Activated CD4-positive, alpha-beta T cell treated with anti-CD3 and anti-CD28 coated beads, Interleukin-2, amount 10 ng/mL, durations not matched to agents 24 days and 14 days (primary cell): Measurements from ENCODE around the gene TMEM272. TPM values are rescaled to one million over a fixed set of nuclear protein-coding genes. Genes with fewer than 3 reads are reported as not detected.
A peak's percentile ranks its signal among the peaks of the same experiment; 100 is the strongest.

Experiments
- DNase-seq: peaks from one replicate; pipeline ENCODE4 v3.0.0; 2022
- H3K27ac Mint-ChIP-seq: one replicate; pipeline ENCODE4 v1.8.0; 2022; ENCODE audit warnings: mild to moderate bottlenecking, mixed read lengths
- H3K27me3 Mint-ChIP-seq: one replicate; pipeline ENCODE4 v1.8.0; 2022; ENCODE audit warnings: mixed read lengths
- H3K36me3 Mint-ChIP-seq: one replicate; pipeline ENCODE4 v1.8.0; 2022; ENCODE audit warnings: low read depth, mild to moderate bottlenecking, mixed read lengths
- H3K4me1 Mint-ChIP-seq: one replicate; pipeline ENCODE4 v1.8.0; 2021; ENCODE audit warnings: mixed read lengths
- H3K4me3 Mint-ChIP-seq: one replicate; pipeline ENCODE4 v1.8.0; 2022; ENCODE audit warnings: mild to moderate bottlenecking, moderate library complexity, mixed read lengths
- H3K9me3 Mint-ChIP-seq: one replicate; pipeline ENCODE4 v1.8.0; 2021; ENCODE audit warnings: mixed read lengths
- intact Hi-C: fragments of 100-400 bp; cut with micrococcal nuclease; formaldehyde crosslinking; loops from one replicate; pipeline ENCODE4 v1.15.1; 2023
- total RNA-seq: library from RNA; stranded (reverse); gene quantifications from 2 replicates; pipeline ENCODE4 v1.2.3, GENCODE V29; 2022

The TMEM272 gene
- total RNA-seq, 1 donor from 2014 or later = 0.77 TPM

- H3K27ac Mint-ChIP-seq = no peak overlapping the region
- H3K4me1 Mint-ChIP-seq = peaks cover 5% of the 10 kb centered on the region
- intact Hi-C loops = no loop called here
- peaks cover 4% of the 10 kb centered on the region for H3K36me3 Mint-ChIP-seq
- H3K27me3 Mint-ChIP-seq = no peaks in the 10 kb centered on the region
- no peak for DNase-seq
- no peak overlapping the region for H3K4me3 Mint-ChIP-seq
- H3K9me3 Mint-ChIP-seq = no peaks in the 10 kb centered on the region
Observed at GRCh38 chr13:51770681-51771417, 74.1 kb downstream of the TMEM272 start.

DNA sequence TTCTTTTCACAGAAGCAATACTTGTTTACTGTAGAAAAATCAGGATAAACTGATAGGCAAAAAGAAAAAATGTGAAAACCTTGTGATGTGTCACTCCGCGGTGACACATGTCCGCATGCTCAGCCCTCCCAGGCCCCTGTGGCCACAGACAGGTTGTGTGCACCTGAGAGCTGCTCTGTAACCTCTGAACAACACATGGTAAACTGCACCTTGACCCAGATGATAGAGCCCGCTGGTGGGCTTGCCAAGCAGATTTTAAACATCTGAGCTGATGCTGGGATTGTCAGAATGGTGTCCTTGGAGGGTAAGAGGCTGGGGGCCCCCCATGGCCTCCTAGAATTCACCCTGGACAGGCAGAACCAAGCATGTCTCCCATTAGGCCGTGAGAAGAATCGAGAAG is 74.8 kb downstream of the TMEM272 start:
- no peak for DNase-seq
- H3K36me3 Mint-ChIP-seq = peaks cover 4% of the 10 kb centered on the region
- H3K27ac Mint-ChIP-seq = no peak overlapping the region
- intact Hi-C loops = no loop called here
- no peaks in the 10 kb centered on the region for H3K27me3 Mint-ChIP-seq
- H3K4me1 Mint-ChIP-seq = peaks cover 12% of the 10 kb centered on the region
- H3K9me3 Mint-ChIP-seq = no peaks in the 10 kb centered on the region
- no peak overlapping the region for H3K4me3 Mint-ChIP-seq

DNA sequence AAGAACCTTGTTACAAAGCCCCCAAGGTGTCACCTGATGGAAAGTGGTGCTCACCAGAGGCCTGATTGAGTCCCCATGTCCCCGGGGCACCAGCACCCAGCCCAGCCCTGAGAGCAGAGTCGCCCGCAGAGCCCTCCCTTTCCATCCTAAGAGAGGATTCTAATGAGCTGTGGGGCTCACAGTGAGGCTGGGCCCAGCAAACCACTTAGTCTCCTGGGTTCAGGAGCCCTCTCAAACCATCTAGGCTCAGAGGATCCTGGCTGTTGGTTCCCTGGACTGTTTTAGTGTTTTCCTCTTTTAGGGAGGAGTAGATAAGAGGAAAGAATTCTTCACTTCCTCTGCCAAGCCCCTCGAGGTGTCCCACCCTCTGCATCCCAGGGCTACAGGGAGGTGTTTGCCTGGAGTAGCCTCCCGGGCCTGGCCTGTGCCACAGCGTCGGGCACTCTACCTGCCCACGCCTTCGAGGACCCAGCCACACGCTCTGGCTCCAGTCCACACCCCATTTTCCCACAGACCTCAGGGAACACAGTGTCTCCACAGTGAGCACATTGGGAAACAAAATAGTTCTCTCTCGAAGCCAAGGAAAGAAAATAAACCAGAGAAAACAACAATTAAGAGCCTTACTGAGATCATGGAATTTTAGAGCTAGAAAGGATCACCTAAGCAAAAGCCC is 75.4 kb downstream of the TMEM272 start:
- intact Hi-C loops = loop anchor here (10.0 kb wide), 1 partner anchor 55 kb away; no protein-coding TSS in a partner anchor
- Mint-ChIP-seq H3K36me3 (peaks cover 4% of the 10 kb centered on the region), H3K9me3 (no peaks in the 10 kb centered on the region), H3K4me1 (peaks cover 18% of the 10 kb centered on the region), H3K27me3 (no peaks in the 10 kb centered on the region), H3K27ac (no peak overlapping the region), H3K4me3 (no peak overlapping the region)
- no peak for DNase-seq

GRCh38 chr13:51768976-51769375 is 76.0 kb downstream of the TMEM272 start:
- no peaks in the 10 kb centered on the region for H3K27me3 Mint-ChIP-seq
- no peak overlapping the region for H3K4me3 Mint-ChIP-seq
- H3K36me3 Mint-ChIP-seq = peaks cover 4% of the 10 kb centered on the region
- H3K9me3 Mint-ChIP-seq = no peaks in the 10 kb centered on the region
- intact Hi-C loops = loop anchor here (10.0 kb wide), 1 partner anchor 54 kb away; no protein-coding TSS in a partner anchor
- no peak for DNase-seq
- H3K4me1 Mint-ChIP-seq = peaks cover 23% of the 10 kb centered on the region
- H3K27ac Mint-ChIP-seq = no peak overlapping the region

DNA sequence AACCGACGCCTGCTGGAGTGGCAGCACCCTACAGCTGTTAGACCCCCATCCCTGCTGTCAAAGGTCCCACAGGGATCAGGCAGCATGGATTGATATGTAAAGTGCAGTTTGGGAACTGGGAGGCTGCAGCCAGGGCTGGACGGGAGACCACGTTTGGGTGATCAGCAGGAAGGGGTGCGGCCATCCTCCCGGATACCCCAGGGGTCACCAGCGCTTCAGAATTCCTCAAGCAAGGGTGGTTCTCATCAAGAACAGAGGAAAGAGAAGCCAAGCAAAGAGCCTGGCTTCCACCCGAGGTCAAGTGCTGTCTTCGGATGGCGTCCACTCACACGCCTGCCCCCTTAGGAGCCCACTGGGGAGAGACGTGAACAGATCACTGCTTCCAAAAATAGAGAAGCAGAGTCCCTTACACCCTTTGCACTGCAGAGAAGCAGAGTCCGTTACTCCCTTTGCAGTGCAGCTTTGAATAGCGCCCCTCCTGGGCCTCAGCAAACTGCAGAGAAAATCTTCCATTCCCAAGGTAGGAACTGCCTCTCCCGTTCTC is 76.5 kb downstream of the TMEM272 start:
- H3K27ac Mint-ChIP-seq = no peak overlapping the region
- intact Hi-C loops = loop anchor here (10.0 kb wide), 1 partner anchor 54 kb away; no protein-coding TSS in a partner anchor
- peaks cover 4% of the 10 kb centered on the region for H3K36me3 Mint-ChIP-seq
- no peaks in the 10 kb centered on the region for H3K9me3 Mint-ChIP-seq
- no peak overlapping the region for H3K4me3 Mint-ChIP-seq
- no peak for DNase-seq
- H3K4me1 Mint-ChIP-seq = peaks cover 26% of the 10 kb centered on the region
- H3K27me3 Mint-ChIP-seq = no peaks in the 10 kb centered on the region

DNA sequence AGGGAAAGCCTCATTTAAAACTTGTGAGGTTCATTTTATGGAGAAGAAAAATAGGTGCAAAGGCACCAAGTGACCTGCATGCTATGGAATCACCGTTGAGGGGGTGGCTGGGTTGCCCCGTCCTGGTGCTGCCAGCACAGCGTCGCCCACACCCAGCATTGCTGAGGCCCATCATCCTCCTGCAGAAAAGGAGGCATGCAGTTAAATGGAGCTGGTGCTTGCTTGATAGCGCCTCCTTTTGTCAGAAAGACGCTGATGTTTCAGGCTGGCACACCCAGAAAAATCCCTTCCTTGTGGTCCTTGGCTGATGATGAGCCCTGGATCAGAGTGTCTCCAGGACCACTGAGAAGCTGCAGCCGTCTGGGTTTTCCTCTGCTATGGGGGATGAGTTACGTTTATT is 77.9 kb downstream of the TMEM272 start:
- no peak for DNase-seq
- H3K27ac Mint-ChIP-seq = no peak overlapping the region
- H3K9me3 Mint-ChIP-seq = no peaks in the 10 kb centered on the region
- peaks cover 38% of the 10 kb centered on the region for H3K4me1 Mint-ChIP-seq
- peaks cover 9% of the 10 kb centered on the region for H3K36me3 Mint-ChIP-seq
- no peak overlapping the region for H3K4me3 Mint-ChIP-seq
- no peaks in the 10 kb centered on the region for H3K27me3 Mint-ChIP-seq
- intact Hi-C loops = loop anchor here (10.0 kb wide), 1 partner anchor 52 kb away; no protein-coding TSS in a partner anchor

- peak overlapping the region; percentile 96 for H3K27ac Mint-ChIP-seq
- H3K9me3 Mint-ChIP-seq = no peaks in the 10 kb centered on the region
- intact Hi-C loops = loop anchor here (1.0 to 10.0 kb wide), 3 partner anchors 34 to 312 kb away; partner anchors contain the start of gene INTS6
- H3K36me3 Mint-ChIP-seq = peaks cover 12% of the 10 kb centered on the region
- H3K4me1 Mint-ChIP-seq = peaks cover 39% of the 10 kb centered on the region
- H3K4me3 Mint-ChIP-seq = peak overlapping the region; percentile 88
- no peaks in the 10 kb centered on the region for H3K27me3 Mint-ChIP-seq
- no peak for DNase-seq
Observed at GRCh38 chr13:51765142-51765515, 79.8 kb downstream of the TMEM272 start.

DNA sequence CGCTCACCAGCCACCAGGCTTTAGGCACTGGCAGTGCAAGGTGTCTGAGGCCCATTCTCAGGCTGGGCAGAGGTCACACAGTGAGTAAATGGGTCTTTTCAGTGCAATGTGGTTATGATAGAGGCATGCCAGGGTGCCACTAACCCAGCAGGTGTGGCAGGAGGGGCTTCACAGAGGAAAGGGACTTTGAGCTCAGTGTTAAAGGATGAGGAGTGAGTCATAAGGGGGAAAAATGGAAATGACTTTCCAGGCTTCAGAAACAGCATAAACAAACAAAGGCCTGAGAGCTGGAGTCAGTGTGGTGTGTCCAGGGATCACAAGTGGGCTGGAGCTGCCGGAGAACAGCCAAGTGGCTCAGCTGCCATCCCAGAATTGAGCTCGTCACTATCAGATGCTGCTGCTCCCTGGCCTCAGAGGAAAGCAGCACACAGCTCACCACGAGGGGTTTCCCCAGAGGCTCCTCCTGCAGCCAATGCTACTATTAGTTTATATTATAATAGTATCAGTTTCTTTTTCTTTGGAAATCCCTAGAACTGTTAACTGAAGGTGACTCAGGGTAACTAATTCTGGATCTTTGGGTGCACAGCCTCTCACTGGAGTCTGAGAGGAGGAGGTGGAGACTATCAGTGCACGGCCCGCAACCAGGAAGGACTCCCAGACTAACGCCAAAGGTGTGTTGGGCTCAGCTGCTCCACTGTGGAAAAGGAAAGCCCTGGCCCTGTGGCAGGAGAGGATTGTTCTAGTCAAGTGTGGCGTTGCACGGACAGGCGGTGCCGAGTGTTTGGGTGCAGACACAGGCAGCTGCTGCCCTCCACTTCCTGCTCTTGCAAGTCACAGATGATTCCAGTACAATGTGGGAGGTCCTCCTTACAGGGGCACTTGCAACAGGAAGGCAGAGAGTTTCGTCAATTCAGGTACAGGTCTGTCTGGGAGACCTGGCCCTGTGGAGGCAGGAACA is 80.5 kb downstream of the TMEM272 start:
- Mint-ChIP-seq H3K4me3 (peak overlapping the region; percentile 88), H3K27me3 (no peaks in the 10 kb centered on the region), H3K4me1 (peaks cover 39% of the 10 kb centered on the region), H3K36me3 (peaks cover 15% of the 10 kb centered on the region), H3K9me3 (no peaks in the 10 kb centered on the region), H3K27ac (peak overlapping the region; percentile 96)
- intact Hi-C loops = loop anchor here (1.0 to 10.0 kb wide), 6 partner anchors 23 to 311 kb away; partner anchors contain the start of genes INTS6 and WDFY2
- peak; percentile 86 for DNase-seq

DNA sequence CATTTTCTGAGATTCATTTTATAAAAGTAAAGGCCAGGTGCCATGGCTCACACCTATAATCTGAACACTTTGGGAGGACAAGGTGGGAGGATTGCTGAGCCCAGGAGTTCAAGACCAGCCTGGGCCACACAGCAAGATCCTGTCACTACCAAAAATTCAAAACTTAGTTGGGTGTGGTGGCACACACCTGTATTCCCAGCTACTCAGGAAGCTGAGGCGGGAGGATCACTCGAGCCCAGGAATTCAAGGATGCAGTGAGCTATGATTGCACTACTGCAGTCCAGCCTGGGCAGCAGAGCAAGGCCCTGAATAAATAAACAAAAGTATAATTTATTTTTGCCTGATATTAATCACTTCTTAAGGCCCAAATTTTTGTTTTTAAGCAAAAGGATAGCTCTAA is 81.5 kb downstream of the TMEM272 start:
- DNase-seq = no peak
- intact Hi-C loops = loop anchor here (10.0 kb wide), 1 partner anchor 49 kb away; no protein-coding TSS in a partner anchor
- Mint-ChIP-seq H3K4me3 (no peak overlapping the region), H3K36me3 (peaks cover 18% of the 10 kb centered on the region), H3K27ac (peak overlapping the region; percentile 42), H3K27me3 (no peaks in the 10 kb centered on the region), H3K9me3 (no peaks in the 10 kb centered on the region), H3K4me1 (peaks cover 39% of the 10 kb centered on the region)

Other genes starting within 250 kb of the TMEM272 start
- 3.2 and 3.9 TPM in 2 replicates for gene DHRS12, start 41.0 kb downstream of the TMEM272 start, total RNA-seq
- not detected in 2 replicates for gene CCDC70, start 16.8 kb upstream of the TMEM272 start, total RNA-seq
- gene ATP7B, start 166.3 kb upstream of the TMEM272 start, total RNA-seq = 0.65 and 0.83 TPM in 2 replicates
- gene ALG11, start 167.2 kb upstream of the TMEM272 start, total RNA-seq = 26.7 and 28.0 TPM in 2 replicates
- gene UTP14C, start 179.5 kb upstream of the TMEM272 start, total RNA-seq = 12.2 TPM in 2 replicates